GM12874 (cell line): ENCODE results near the gene MORC2.

Experiments used
- CTCF ChIP-seq: IDR thresholded peaks from 2 replicates; pipeline ENCODE4 v1.5.1; 2011; ENCODE audit warnings: low read depth, mild to moderate bottlenecking, control low read depth, low read length, moderate library complexity; ENCODE audit not compliant: insufficient read depth

MORC2 gene

DNA sequence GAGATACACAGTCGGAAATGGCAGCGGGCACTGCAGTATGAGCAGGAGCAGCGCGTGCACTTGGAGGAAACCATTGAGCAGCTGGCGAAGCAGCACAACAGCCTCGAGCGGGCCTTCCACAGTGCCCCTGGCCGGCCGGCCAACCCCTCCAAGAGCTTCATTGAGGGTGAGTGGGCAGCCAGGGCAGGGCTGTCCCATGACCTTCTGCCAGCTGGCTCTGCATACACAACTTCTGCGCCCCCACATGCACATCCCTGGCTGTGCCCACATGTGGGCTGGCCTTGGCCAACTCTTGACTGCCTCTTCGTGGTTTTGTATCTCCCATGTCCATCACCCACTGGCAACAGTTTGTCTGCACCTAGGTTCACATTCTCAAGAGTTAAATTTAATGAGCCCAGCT, 81.1 kb downstream of the MORC2 start:
- no peak for TF ChIP-seq CTCF

DNA sequence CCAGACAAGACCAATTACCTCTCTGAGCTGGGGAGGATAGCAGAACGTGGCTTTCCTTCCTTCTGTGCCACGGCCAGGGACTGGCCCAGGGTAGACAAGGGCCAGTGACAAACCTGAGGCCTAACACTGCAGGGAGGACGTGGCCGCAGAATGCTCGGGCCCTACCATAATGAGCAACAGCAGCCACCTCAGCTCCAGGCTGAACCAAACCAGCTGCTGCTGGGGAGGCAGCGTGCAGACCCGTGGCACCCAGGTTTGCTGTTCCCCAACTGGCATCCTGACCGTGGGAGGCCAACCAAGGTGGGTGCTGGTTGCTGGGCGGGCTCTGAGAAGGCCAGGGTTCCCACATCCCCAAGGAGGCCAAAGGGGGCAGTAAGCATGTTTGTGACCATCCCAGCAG, 83.0 kb downstream of the MORC2 start:
- TF ChIP-seq CTCF = no peak

DNA sequence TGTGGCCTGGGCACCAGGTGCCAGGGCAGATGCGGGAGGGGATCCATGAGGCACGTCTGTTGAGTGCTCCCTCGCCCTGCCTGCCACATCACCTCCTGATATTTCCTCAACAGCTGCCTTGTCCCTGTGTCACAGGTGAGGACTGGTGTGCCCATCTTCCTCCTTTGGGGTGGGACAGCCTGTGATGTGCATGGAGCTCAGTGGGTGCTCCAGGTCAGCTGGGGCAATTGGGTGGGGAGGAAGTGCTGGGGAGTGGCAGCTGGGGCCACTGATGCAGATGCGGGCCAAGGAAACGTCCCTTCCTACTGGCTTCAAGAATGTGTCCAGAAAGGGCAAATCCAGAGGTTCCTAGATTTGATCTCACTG, 83.6 kb downstream of the MORC2 start:
- no peak for TF ChIP-seq CTCF

- TF ChIP-seq CTCF = no peak
Observed at GRCh38 chr22:30884211-30885000, 84.2 kb downstream of the MORC2 start.

- no peak for TF ChIP-seq CTCF
Observed at GRCh38 chr22:30883586-30884145, 84.9 kb downstream of the MORC2 start.

DNA sequence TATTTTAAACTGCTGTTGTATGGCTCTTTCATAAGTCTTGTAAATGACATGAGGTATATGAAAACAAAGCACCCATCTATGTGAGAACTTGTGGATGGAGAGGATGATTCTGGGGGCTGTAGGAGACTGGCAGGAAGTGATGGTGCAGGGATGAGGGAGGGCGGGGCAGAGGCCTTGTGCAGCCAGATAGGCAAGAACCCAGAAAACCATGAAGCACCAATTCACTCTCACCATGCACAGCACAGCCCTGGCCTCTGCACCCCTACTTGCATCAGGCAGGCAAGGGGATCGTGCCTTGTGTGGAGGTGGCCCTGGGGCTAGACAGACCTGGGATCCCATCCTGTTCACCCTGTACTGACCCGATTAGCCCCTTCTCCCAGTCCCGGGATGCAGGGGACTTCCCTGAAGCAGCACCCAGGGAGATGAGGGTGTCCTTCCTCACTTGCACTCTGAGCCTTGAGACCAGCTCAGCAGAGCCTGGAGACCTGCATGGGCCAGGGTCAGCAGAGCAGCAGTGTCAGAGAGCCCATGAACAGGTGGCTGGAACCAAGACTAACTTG, 85.5 kb downstream of the MORC2 start:
- TF ChIP-seq CTCF = no peak

- TF ChIP-seq CTCF = no peak
Observed at GRCh38 chr22:30882184-30882717, 86.3 kb downstream of the MORC2 start.
